ENCODE results near the gene MYT1.

GRCh38 chr20:64144144-64144912 lies 19.9 kb upstream of the MYT1 start:
- TF ChIP-seq RAD21 (IDR thresholded peaks at IDR 0.05; ENCODE audit: low read depth) (no peak), EGR1 (IDR thresholded peaks at IDR 0.05) (no peak), MAX (IDR thresholded peaks at IDR 0.05) (no peak), NFIC (IDR thresholded peaks at IDR 0.05) (no peak), CREB1 (IDR thresholded peaks at IDR 0.05; ENCODE audit: low read depth) (no peak), CEBPB (IDR thresholded peaks at IDR 0.05) (no peak)

Data from Ishikawa (cell line).